Hematopoietic multipotent progenitor cell treated with erythropoietin and hydrocortisone succinate and interleukin-3 and kit ligand, for 6 days (in vitro differentiated cells): Measurements from ENCODE around the gene SVBP.
"Not testable (repeated sequence)": the region's sequence is repeated elsewhere in the genome, so short reads cannot be mapped to it uniquely, and the experiment has no call there.

Experiments
- DNase-seq: peaks from one replicate; pipeline ENCODE4 v3.0.0-alpha.2; 2015

The SVBP gene

DNA sequence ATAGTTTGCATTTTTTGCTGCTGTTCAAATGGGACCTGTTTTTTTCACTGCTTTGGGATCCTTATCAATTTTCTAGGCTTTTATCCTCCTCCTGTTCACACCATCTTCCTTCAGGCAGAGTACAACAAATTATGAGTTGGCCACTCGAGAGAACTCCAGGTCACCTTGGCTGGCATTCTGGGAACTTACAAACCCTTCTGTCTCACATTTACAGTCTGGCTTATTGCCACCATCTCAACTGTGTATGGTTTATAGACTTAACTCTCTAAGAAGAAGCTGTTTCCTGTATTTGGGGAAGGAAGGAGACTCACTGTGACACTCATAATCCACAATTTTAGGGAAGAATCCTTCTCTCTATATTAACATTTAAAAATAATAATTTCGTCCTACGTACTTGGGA, 23.8 kb upstream of the SVBP start:
- no peak for DNase-seq

DNA sequence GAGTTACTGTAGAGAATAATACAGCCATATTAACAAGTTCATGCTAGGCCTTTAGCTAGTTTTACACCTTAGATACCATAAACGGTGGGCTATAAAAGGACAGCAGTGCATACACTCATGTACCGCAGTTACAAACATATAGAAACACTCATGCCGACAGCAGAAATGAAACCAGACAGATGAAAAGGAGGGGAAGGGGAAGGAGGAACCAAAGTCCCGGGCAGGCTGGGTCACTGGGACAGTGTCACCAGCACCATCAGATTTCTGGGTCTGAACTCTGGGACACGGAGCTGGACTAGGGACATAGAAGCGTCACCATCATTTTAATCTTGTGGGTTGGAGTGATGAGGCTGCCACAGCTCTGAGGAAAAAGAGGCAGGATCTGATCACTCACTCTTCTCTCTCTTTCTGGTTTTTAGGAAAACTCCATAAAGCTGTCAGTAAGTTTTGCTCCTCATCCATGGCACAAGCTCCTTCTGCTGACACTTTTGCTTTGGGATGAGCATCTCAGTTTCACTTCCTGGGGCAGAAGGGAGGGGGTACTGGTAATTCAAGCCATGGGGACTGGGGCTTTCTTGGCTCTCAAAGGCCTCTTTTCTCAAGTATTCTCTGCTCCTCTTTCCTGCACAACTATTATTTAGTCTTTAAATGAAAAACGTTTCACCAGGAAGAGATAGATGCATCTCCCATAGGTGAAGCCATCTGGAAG, 21.4 kb upstream of the SVBP start:
- DNase-seq = no peak

DNA sequence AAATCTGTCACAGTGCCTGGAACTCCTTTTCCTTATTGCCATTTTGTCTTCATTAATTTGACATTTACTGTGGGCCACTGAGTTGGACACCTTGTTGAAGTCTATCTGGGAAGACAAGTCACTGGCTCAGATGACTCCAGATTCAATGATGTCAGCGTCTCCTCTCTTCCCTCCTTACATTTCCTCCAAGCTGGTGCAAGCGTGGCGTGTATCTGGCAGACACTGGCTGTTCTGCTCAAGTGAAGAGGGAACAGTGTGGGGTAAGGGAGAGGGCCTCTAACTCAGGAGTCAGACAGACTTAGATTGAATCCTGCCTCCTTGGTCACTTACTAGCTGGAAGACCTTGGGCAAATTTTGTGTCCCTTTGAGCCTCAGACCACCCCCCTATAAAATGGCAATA, 20.5 kb upstream of the SVBP start:
- DNase-seq = no peak

DNA sequence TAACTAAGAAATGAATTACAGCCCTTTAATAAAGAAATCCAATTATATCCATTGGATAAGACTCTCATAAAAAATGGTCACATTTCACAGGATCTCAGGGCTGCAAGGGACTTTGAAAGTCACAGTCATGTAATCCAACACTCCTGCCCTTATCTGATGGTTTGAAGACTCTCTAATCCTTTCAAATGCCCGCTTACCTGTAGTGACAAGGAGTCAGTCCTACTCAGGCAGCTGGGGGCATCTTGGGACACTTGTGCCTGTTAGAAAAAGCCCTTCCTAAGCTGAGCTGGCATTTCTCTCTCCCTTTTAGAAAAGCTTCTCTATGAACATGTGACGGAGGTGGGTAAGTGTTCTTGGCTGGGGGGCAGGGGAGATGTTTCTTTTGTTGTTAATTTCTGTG, 18.2 kb upstream of the SVBP start:
- DNase-seq = no peak

DNA sequence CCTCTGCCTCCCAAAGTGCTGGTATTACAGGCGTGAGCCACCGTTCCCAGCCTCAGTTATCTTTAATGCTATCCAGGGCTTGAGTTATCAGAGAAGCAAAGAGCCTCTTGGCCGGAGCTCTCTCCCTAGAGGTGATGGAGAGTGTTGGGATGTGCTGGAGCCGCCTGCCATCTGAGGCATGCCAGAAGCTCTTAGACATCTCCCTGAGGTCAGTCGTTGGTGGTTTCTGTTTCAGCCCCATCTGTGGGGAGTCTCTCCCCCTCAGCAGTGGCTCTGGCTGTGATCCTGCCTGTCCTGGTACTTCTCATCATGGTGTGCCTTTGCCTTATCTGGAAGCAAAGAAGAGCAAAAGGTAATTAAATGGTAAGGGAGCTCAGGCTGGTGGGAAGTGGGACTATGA, 17.6 kb upstream of the SVBP start:
- no peak for DNase-seq

GRCh38 chr1:42833981-42834380, 16.8 kb upstream of the SVBP start:
- DNase-seq = no peak

DNA sequence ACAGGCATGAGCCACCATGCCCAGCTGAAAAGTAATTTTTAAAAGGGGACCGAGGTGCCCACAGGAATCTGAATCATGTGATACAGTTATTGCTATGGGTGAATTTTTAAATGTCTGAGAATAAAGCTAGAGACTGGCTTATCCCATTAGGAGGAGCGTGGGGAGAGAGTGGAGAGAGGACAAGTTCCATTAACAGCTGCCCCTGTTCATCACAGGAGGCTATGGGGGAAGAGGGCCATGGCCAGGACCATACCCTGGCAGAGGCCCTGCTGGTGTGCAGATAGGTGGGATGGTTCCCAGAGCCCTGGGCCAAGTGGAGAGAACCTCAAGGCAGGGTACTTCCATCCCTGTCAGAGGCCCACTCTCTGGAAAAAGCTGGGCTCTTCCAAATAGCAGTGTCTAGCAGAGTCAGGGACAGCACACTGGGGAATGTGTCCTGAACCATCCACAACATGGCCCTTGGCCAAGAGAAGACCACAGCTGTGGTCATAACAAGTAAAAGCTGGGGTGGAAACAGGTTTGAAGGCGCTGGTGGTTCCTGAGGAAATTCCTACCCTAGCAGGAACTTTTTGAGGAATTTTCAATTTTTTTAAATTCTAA, 15.5 kb upstream of the SVBP start:
- no peak for DNase-seq

DNA sequence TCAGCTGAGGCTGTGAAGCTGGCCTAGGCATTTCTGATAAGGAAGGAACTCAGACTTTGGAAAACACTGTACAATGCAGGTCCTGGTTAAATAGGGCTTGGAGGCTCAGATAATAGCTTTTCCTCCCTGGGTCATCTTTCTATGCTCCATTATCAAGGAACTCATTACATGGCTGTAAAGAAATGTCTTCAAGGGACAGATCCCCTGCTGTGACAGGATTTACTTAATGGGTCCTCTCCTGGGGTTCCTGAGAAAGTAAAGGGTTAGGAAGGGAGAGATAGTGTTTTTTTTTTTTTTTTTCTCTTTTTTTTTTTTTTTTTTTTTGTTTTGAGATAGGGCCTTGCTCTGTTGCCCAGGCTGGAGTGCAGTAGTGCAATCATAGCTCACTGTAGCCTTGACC, 14.1 kb upstream of the SVBP start:
- no peak for DNase-seq

DNA sequence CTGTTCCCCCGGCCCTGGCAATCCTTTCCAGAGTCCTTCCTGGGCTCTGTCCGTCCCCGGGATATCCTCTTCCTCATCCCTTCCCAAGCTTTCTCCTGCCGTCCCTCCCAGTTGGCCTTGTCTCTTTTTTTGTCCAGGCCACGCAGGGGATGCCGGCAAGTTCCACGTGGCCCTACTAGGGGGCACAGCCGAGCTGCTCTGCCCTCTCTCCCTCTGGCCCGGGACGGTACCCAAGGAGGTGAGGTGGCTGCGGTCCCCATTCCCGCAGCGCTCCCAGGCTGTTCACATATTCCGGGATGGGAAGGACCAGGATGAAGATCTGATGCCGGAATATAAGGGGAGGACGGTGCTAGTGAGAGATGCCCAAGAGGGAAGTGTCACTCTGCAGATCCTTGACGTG, 13.4 kb upstream of the SVBP start:
- DNase-seq = no peak

- peak; percentile 94 for DNase-seq
Measured at GRCh38 chr1:42825036-42825851, 8.0 kb upstream of the SVBP start.

DNA sequence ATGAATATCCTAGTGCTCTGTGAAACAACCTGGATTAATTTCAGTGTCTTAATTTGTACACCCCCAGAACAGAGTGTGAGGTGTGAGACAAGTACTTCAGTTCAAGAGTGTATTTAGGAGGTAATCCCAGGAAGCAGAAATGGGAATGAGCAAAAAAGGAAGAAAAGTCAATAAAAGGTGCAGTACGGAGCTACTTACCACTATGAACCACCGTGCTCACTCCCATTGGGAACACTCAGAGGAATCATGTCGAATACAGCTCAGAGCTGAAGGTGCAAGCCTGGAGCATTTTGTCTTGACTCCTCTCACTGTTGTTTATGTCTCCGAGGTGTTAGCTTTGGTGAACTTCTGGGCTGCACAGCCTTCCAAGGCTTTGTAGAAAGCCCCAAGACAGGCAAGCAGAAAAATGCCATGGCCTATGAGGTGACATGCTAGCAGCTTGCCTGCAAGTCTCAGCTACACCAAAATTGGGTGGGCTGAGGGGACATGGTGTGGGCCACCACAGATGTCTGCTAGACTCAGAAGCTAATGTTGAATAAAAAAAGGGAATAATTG, 7.4 kb upstream of the SVBP start:
- DNase-seq = no peak

DNA sequence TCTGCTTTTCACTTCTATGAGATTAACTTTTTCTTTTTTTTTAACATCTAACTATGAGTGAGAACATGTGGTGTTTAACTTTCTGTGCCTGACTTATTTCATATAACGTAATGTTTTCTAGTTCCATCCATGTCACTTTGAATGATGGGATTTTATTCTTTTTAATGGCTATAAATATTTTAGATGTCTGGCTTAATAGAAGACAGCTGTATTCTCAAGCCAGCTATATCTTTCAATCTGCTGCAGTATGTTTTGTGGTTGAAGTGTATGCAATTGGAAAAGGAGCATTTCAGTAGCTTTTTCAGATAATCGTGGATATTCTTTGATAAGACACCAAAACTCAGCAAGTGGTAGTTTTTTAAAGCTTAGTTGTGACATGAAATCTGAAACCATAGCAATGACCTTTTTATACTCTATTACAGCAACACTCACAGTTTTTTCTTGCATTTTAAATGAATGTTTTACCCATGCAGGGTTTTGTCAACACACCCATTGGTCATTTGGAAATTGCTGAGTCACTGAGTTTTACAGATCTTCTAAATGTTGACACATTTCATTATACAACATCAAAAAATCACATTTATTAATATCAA, 5.7 kb upstream of the SVBP start:
- DNase-seq = peak; percentile 72

DNA sequence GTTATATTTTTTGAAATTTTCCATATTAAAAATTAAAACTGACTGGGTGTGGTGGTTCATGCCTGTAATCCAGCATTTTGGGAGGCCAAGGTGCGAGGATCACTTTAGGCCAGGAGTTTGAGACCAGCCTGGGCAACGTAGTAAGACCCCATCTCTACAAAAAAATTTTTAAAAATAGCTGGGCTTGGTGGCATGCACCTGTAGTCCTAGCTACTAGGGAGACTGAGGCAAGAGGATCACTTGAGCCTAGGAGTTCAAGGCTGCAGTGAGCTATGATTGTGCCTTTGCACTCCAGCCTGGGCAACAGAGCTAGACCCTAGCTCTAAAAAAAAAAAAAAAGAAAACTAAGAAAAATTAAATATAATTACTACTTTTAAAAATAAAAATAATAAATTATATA, 4.5 kb upstream of the SVBP start:
- DNase-seq = no peak

GRCh38 chr1:42820813-42821212, 3.6 kb upstream of the SVBP start:
- no peak for DNase-seq

DNA sequence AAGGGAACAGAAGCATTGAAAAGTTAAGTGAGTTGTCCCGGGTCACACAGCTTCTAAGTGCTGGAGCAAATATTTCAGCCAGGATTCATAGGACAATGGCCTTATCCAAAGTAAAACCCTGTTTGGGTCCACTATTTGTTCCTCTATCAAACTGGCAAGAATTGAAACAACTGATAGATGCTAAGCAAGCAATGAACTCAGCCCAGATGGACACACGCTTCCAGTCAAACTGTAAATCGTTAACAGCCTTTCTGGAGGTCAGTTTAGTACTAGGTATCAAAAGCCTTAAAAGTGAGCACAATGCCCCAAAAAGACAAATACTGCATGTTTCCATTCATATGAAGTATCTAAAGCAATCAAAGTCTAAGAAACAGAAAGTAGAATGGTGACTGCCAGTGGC, 779 bp upstream of the SVBP start:
- DNase-seq = no peak

- DNase-seq = no peak
Measured at GRCh38 chr1:42817440-42817767, 207 bp upstream of the SVBP start.

GRCh38 chr1:42815941-42816584, 1.1 kb downstream of the SVBP start:
- peak; percentile 57 for DNase-seq

DNA sequence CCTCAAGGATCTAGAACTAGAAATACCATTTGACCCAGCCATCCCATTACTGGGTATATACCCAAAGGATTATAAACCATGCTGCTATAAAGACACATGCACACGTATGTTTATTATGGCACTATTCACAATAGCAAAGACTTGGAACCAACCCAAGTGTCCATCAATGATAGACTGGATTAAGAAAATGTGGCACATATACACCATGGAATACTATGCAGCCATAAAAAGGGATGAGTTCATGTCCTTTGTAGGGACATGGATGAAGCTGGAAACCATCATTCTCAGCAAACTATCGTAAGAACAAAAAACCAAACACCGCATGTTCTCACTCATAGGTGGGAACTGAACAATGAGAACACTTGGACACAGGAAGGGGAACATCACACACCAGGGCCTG, 2.4 kb downstream of the SVBP start:
- DNase-seq = not testable (repeated sequence)

- no peak for DNase-seq
Measured at GRCh38 chr1:42807056-42807668, 10.0 kb downstream of the SVBP start.

DNA sequence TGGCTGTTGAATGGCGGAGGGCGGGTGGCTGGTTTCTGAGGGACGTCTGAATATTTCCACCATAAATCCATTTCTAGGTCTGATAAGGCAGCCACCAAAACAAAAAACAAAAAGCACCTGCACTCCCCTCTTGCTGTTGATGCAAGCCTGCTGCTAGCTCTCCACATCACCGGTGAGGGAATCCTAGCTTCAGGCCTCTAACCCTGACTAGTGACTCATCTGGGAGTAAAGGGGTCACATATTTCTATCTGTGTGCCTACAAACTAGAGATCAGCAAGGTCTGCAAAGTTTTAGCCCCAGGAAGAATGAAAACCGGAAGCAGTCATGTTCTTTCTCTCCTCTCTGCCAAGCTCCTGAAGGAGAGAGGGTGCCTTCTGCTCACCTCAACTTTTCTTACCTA, 10.6 kb downstream of the SVBP start:
- no peak for DNase-seq

DNA sequence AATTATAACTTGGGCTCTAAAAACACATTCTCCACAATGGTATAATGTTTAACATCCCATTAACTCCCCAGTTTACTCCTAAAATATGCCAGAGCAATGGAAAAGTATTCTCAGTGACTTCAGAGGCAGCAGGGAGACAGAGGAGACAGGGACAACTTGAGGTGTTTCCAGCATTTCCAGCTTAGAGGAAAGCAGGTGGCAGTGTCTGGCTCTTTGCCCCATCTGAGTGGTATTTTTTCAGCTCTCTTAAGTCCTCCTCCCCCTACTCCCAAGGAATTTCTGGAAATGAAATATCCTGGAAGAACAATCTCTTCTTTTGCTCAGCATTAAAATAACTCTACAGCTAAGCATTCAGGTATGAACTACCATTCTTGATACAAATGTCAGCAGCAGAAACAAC, 11.0 kb downstream of the SVBP start:
- no peak for DNase-seq

- no peak for DNase-seq
Measured at GRCh38 chr1:42801832-42802473, 15.2 kb downstream of the SVBP start.
